GM23338 (cell line): ENCODE data around the gene TMEM125. TPM values are rescaled to one million over a fixed set of nuclear protein-coding genes. Genes with fewer than 3 reads are reported as not detected.

Experiments
- ATAC-seq: fragments of 200-7000 bp; cut with Tn5 transposase; 3 replicates; pipeline ENCODE4 v1.9.1; 2020
- DNase-seq: peaks from one replicate; pipeline ENCODE4 v3.0.0-alpha.2; 2015; ENCODE audit warnings: low spot score
- H2AFZ ChIP-seq: fragments of 200-600 bp; sonication (generic); 2 replicates; pipeline ENCODE4 v1.8.0; 2016; ENCODE audit warnings: antibody characterized with exemption, mild to moderate bottlenecking, moderate library complexity
- H3F3A ChIP-seq: fragments of 200-600 bp; sonication (generic); replicated peaks from 2 replicates; pipeline ENCODE4 v1.8.0; 2017; ENCODE audit warnings: antibody characterized with exemption, mixed run types, low read depth
- H3K27ac ChIP-seq: fragments of 200-600 bp; sonication (generic); 2 replicates; pipeline ENCODE4 v1.6.1; 2016; ENCODE audit warnings: low read depth
- H3K27me3 ChIP-seq: fragments of 200-600 bp; sonication (generic); 2 replicates; pipeline ENCODE4 v1.8.0; 2016; ENCODE audit warnings: mild to moderate bottlenecking, mixed run types, moderate library complexity; ENCODE audit not compliant: insufficient read depth
- H3K36me3 ChIP-seq: fragments of 200-600 bp; sonication (generic); 2 replicates; pipeline ENCODE4 v1.8.0; 2016; ENCODE audit warnings: mild to moderate bottlenecking; ENCODE audit not compliant: insufficient read depth
- H3K4me1 ChIP-seq: fragments of 200-600 bp; sonication (generic); 2 replicates; pipeline ENCODE4 v1.8.0; 2016; ENCODE audit warnings: mild to moderate bottlenecking, moderate library complexity; ENCODE audit not compliant: insufficient read depth
- H3K4me2 ChIP-seq: fragments of 200-600 bp; sonication (generic); 2 replicates; pipeline ENCODE4 v1.7.1; 2017; ENCODE audit warnings: mixed run types
- H3K4me3 ChIP-seq: fragments of 200-600 bp; sonication (generic); 2 replicates; pipeline ENCODE4 v1.6.1; 2016; ENCODE audit warnings: mixed run types
- H3K79me2 ChIP-seq: fragments of 200-600 bp; sonication (generic); replicated peaks from 2 replicates; pipeline ENCODE4 v1.8.0; 2017; ENCODE audit warnings: mild to moderate bottlenecking; ENCODE audit not compliant: insufficient read depth
- H3K9me2 ChIP-seq: fragments of 200-600 bp; sonication (generic); 2 replicates; pipeline ENCODE4 v1.8.0; 2017; ENCODE audit not compliant: insufficient read depth
- H4K20me1 ChIP-seq: fragments of 200-600 bp; sonication (generic); replicated peaks from 2 replicates; pipeline ENCODE4 v1.8.0; 2017; ENCODE audit warnings: mild to moderate bottlenecking; ENCODE audit not compliant: insufficient read depth
- H3K27ac Mint-ChIP-seq: 2 replicates; pipeline ENCODE4 v1.8.0; 2020; ENCODE audit warnings: inconsistent platforms, mild to moderate bottlenecking, moderate library complexity, mixed read lengths
- H3K27me3 Mint-ChIP-seq: 3 replicates; pipeline ENCODE4 v1.8.0; 2022; ENCODE audit warnings: low read depth, mild to moderate bottlenecking, moderate library complexity, mixed read lengths, inconsistent platforms; ENCODE audit not compliant: insufficient read depth, poor library complexity
- H3K36me3 Mint-ChIP-seq: 3 replicates; pipeline ENCODE4 v1.8.0; 2021; ENCODE audit warnings: low read depth, mild to moderate bottlenecking, inconsistent platforms, moderate library complexity, mixed read lengths
- H3K4me1 Mint-ChIP-seq: 3 replicates; pipeline ENCODE4 v1.8.0; 2020; ENCODE audit warnings: mild to moderate bottlenecking, inconsistent platforms, mixed read lengths
- H3K4me3 Mint-ChIP-seq: 3 replicates; pipeline ENCODE4 v1.8.0; 2021; ENCODE audit warnings: moderate library complexity, mild to moderate bottlenecking, inconsistent platforms, mixed read lengths
- H3K9me3 Mint-ChIP-seq: 3 replicates; pipeline ENCODE4 v1.8.0; 2020; ENCODE audit warnings: moderate library complexity, mild to moderate bottlenecking, inconsistent platforms, mixed read lengths
- CREB1 ChIP-seq: fragments of 250-450 bp; sonication (Bioruptor Pico); IDR thresholded peaks from 2 replicates; pipeline ENCODE4 v1.5.0; 2020; ENCODE audit warnings: low read depth, mild to moderate bottlenecking, moderate library complexity
- ETS1 ChIP-seq: IDR thresholded peaks from 2 replicates; pipeline ENCODE4 v1.6.1; 2016; ENCODE audit warnings: antibody characterized with exemption
- EZH2 ChIP-seq: fragments of 200-600 bp; sonication (generic); IDR thresholded peaks from one replicate; pipeline ENCODE4 v1.8.0; 2017; ENCODE audit warnings: antibody characterized with exemption, mild to moderate bottlenecking, low read depth; ENCODE audit not compliant: unreplicated experiment
- EZH2phosphoT487 ChIP-seq: fragments of 200-600 bp; sonication (generic); IDR thresholded peaks from one replicate; pipeline ENCODE4 v1.8.1; 2018; ENCODE audit warnings: antibody characterized with exemption; ENCODE audit not compliant: unreplicated experiment
- JUNB ChIP-seq: IDR thresholded peaks from one replicate; pipeline ENCODE4 v1.6.1; 2016; ENCODE audit warnings: antibody characterized with exemption; ENCODE audit not compliant: unreplicated experiment
- NANOG ChIP-seq: IDR thresholded peaks from 2 replicates; pipeline ENCODE4 v1.6.1; 2016; ENCODE audit warnings: antibody characterized with exemption, borderline replicate concordance
- POLR2AphosphoS5 ChIP-seq: IDR thresholded peaks from 2 replicates; pipeline ENCODE4 v1.6.1; 2016; ENCODE audit warnings: antibody characterized with exemption, low read depth
- REST ChIP-seq: IDR thresholded peaks from one replicate; pipeline ENCODE4 v1.6.1; 2018; ENCODE audit warnings: antibody characterized with exemption; ENCODE audit not compliant: unreplicated experiment
- STAT1 ChIP-seq: IDR thresholded peaks from one replicate; pipeline ENCODE4 v1.6.1; 2016; ENCODE audit warnings: antibody characterized with exemption; ENCODE audit not compliant: unreplicated experiment
- ZNF114 ChIP-seq: fragments of 250-450 bp; sonication (Bioruptor Pico); IDR thresholded peaks from 2 replicates; pipeline ENCODE4 v1.5.0; 2020; ENCODE audit warnings: mild to moderate bottlenecking, moderate library complexity
- ZNF331 ChIP-seq: fragments of 250-450 bp; sonication (Bioruptor Pico); IDR thresholded peaks from 2 replicates; pipeline ENCODE4 v1.5.0; 2020; ENCODE audit warnings: low read depth, mild to moderate bottlenecking, moderate library complexity
- polyA plus RNA-seq: library from polyadenylated mRNA; unstranded; fragments of >200 nt; fragmentation: Nextera tagmentation; extraction: Ambion mirVana; gene quantifications from 2 replicates; pipeline ENCODE4 v1.2.1, GENCODE V29; 2016
- total RNA-seq: library from RNA; depleted of rRNA; stranded (reverse); fragments of >200 nt; shearing (Covaris generic); gene quantifications from 2 replicates; pipeline ENCODE4 v1.2.3, GENCODE V29; 2014
- TF ChIP-seq, protein P1 (sequence below), 2 experiments: fragments of 200-600 bp in 1 of 2; sonication (generic) in 1 of 2; conservative IDR thresholded peaks; 2 replicates each; pipeline versions ENCODE4 v1.5.1 to v1.6.1; 2016 to 2017; ENCODE audit warnings: antibody characterized with exemption in 2 of 2, low read depth in 2 of 2, mild to moderate bottlenecking in 2 of 2, moderate library complexity in 1 of 2
- TF ChIP-seq, protein P2 (sequence below): fragments of 250-450 bp; sonication (Bioruptor Pico); IDR thresholded peaks from 2 replicates; pipeline ENCODE4 v1.5.0; 2020; ENCODE audit warnings: mild to moderate bottlenecking, moderate library complexity

The TMEM125 gene
- total and polyA plus RNA-seq, 2 experiments from 2014 or later: 16.8 to 39.3 TPM

DNA sequence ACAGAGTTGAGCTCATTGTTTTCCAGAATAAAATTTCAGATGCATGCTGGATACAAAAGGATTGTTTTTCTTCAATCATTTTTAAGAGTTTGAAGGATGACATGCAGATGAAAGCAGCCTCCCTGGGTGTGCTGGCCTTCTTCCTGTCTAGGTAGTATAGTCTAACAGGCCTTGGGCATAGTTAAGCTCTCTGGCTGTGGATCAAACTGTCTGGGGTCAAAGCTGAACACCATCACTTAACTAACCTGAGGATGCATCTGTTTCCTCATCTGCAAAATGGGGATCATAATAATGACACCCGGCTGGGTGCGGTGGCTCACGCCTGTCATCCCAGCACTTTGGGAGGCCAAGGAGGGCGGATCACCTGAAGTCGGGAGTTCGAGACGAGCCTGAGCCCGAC is 25.0 kb downstream of the TMEM125 start:
- no peak overlapping the region for H3K27ac Mint-ChIP-seq
- peaks cover 6% of the 10 kb centered on the region; the same call in 1 of the 2 replicates for H3K9me2 ChIP-seq
- no peaks in the 10 kb centered on the region for H3K36me3 ChIP-seq
- DNase-seq (no peak), ATAC-seq (no peak)
- H3K27ac ChIP-seq: no peak overlapping the region
- H2AFZ ChIP-seq: no peak overlapping the region
- H3K4me1 Mint-ChIP-seq: peaks cover 39% of the 10 kb centered on the region
- H3K4me3 Mint-ChIP-seq: no peak overlapping the region
- no peaks in the 10 kb centered on the region for H4K20me1 ChIP-seq
- H3K4me1 ChIP-seq: peaks cover 36% of the 10 kb centered on the region
- H3K27me3 Mint-ChIP-seq: peaks cover 6% of the 10 kb centered on the region
- H3K4me2 ChIP-seq: no peak overlapping the region
- H3K36me3 Mint-ChIP-seq: no peaks in the 10 kb centered on the region
- H3K27me3 ChIP-seq: no peaks in the 10 kb centered on the region
- no peak overlapping the region for H3K4me3 ChIP-seq
- TF ChIP-seq POLR2AphosphoS5 (no peak), ZNF331 (CRISPR knock-in tag) (no peak), STAT1 (no peak), REST (no peak), CREB1 (CRISPR knock-in tag) (no peak), ZNF114 (CRISPR knock-in tag) (no peak), NANOG (no peak), JUNB (no peak), EZH2 (no peak), EZH2phosphoT487 (no peak), ETS1 (no peak)
- TF ChIP-seq, protein P1, sequence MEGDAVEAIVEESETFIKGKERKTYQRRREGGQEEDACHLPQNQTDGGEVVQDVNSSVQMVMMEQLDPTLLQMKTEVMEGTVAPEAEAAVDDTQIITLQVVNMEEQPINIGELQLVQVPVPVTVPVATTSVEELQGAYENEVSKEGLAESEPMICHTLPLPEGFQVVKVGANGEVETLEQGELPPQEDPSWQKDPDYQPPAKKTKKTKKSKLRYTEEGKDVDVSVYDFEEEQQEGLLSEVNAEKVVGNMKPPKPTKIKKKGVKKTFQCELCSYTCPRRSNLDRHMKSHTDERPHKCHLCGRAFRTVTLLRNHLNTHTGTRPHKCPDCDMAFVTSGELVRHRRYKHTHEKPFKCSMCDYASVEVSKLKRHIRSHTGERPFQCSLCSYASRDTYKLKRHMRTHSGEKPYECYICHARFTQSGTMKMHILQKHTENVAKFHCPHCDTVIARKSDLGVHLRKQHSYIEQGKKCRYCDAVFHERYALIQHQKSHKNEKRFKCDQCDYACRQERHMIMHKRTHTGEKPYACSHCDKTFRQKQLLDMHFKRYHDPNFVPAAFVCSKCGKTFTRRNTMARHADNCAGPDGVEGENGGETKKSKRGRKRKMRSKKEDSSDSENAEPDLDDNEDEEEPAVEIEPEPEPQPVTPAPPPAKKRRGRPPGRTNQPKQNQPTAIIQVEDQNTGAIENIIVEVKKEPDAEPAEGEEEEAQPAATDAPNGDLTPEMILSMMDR (conservative IDR thresholded peaks at IDR 0.05; ENCODE audit: low read depth in 2 of 2): no peak
- TF ChIP-seq, protein P2, sequence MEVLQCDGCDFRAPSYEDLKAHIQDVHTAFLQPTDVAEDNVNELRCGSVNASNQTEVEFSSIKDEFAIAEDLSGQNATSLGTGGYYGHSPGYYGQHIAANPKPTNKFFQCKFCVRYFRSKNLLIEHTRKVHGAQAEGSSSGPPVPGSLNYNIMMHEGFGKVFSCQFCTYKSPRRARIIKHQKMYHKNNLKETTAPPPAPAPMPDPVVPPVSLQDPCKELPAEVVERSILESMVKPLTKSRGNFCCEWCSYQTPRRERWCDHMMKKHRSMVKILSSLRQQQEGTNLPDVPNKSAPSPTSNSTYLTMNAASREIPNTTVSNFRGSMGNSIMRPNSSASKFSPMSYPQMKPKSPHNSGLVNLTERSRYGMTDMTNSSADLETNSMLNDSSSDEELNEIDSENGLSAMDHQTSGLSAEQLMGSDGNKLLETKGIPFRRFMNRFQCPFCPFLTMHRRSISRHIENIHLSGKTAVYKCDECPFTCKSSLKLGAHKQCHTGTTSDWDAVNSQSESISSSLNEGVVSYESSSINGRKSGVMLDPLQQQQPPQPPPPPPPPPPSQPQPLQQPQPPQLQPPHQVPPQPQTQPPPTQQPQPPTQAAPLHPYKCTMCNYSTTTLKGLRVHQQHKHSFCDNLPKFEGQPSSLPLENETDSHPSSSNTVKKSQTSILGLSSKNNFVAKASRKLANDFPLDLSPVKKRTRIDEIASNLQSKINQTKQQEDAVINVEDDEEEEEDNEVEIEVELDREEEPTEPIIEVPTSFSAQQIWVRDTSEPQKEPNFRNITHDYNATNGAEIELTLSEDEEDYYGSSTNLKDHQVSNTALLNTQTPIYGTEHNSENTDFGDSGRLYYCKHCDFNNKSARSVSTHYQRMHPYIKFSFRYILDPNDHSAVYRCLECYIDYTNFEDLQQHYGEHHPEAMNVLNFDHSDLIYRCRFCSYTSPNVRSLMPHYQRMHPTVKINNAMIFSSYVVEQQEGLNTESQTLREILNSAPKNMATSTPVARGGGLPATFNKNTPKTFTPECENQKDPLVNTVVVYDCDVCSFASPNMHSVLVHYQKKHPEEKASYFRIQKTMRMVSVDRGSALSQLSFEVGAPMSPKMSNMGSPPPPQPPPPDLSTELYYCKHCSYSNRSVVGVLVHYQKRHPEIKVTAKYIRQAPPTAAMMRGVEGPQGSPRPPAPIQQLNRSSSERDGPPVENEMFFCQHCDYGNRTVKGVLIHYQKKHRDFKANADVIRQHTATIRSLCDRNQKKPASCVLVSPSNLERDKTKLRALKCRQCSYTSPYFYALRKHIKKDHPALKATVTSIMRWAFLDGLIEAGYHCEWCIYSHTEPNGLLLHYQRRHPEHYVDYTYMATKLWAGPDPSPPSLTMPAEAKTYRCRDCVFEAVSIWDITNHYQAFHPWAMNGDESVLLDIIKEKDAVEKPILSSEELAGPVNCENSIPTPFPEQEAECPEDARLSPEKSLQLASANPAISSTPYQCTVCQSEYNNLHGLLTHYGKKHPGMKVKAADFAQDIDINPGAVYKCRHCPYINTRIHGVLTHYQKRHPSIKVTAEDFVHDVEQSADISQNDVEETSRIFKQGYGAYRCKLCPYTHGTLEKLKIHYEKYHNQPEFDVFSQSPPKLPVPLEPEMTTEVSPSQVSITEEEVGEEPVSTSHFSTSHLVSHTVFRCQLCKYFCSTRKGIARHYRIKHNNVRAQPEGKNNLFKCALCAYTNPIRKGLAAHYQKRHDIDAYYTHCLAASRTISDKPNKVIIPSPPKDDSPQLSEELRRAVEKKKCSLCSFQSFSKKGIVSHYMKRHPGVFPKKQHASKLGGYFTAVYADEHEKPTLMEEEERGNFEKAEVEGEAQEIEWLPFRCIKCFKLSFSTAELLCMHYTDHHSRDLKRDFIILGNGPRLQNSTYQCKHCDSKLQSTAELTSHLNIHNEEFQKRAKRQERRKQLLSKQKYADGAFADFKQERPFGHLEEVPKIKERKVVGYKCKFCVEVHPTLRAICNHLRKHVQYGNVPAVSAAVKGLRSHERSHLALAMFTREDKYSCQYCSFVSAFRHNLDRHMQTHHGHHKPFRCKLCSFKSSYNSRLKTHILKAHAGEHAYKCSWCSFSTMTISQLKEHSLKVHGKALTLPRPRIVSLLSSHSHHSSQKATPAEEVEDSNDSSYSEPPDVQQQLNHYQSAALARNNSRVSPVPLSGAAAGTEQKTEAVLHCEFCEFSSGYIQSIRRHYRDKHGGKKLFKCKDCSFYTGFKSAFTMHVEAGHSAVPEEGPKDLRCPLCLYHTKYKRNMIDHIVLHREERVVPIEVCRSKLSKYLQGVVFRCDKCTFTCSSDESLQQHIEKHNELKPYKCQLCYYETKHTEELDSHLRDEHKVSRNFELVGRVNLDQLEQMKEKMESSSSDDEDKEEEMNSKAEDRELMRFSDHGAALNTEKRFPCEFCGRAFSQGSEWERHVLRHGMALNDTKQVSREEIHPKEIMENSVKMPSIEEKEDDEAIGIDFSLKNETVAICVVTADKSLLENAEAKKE: no peak
- no peaks in the 10 kb centered on the region for H3F3A ChIP-seq
- no peaks in the 10 kb centered on the region for H3K9me3 Mint-ChIP-seq
- no peaks in the 10 kb centered on the region for H3K79me2 ChIP-seq
